ENCODE results near the gene CAPZB.

DNA sequence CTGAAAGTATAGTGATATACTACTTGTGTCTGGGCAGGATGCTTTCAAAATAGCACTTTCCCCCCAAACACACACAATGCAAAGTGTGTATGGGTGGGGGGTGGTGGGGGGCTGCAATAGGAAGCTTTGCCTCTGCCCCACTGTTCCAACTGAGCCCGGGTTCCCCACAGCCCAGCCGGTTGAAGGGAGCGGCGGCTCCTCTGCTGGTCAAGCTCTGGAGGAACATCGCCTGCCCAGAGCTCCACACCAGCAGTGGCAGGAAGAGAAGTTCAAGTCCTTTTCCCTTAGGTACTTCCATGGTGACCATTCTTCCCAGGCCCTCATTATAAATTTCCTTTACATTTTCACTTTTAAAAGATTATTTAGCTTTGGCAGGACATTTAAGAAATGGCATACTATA lies 74.9 kb downstream of the CAPZB start:
- TF ChIP-seq POLR2AphosphoS5 (IDR thresholded peaks at IDR 0.05; ENCODE audit: low read depth, low read length) (no peak), SIN3A (IDR thresholded peaks at IDR 0.05; ENCODE audit: borderline replicate concordance, insufficient read depth, low read length) (no peak), TAF1 (IDR thresholded peaks at IDR 0.05; ENCODE audit: borderline replicate concordance, insufficient read depth, low read length) (no peak)
- TF ChIP-seq, protein P1, sequence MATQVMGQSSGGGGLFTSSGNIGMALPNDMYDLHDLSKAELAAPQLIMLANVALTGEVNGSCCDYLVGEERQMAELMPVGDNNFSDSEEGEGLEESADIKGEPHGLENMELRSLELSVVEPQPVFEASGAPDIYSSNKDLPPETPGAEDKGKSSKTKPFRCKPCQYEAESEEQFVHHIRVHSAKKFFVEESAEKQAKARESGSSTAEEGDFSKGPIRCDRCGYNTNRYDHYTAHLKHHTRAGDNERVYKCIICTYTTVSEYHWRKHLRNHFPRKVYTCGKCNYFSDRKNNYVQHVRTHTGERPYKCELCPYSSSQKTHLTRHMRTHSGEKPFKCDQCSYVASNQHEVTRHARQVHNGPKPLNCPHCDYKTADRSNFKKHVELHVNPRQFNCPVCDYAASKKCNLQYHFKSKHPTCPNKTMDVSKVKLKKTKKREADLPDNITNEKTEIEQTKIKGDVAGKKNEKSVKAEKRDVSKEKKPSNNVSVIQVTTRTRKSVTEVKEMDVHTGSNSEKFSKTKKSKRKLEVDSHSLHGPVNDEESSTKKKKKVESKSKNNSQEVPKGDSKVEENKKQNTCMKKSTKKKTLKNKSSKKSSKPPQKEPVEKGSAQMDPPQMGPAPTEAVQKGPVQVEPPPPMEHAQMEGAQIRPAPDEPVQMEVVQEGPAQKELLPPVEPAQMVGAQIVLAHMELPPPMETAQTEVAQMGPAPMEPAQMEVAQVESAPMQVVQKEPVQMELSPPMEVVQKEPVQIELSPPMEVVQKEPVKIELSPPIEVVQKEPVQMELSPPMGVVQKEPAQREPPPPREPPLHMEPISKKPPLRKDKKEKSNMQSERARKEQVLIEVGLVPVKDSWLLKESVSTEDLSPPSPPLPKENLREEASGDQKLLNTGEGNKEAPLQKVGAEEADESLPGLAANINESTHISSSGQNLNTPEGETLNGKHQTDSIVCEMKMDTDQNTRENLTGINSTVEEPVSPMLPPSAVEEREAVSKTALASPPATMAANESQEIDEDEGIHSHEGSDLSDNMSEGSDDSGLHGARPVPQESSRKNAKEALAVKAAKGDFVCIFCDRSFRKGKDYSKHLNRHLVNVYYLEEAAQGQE (IDR thresholded peaks at IDR 0.05; ENCODE audit: insufficient read depth in 1 of 2, low read depth in 2 of 2, low read length in 2 of 2), result no peak
